Measurements from ENCODE around the gene LRIG1.

DNA sequence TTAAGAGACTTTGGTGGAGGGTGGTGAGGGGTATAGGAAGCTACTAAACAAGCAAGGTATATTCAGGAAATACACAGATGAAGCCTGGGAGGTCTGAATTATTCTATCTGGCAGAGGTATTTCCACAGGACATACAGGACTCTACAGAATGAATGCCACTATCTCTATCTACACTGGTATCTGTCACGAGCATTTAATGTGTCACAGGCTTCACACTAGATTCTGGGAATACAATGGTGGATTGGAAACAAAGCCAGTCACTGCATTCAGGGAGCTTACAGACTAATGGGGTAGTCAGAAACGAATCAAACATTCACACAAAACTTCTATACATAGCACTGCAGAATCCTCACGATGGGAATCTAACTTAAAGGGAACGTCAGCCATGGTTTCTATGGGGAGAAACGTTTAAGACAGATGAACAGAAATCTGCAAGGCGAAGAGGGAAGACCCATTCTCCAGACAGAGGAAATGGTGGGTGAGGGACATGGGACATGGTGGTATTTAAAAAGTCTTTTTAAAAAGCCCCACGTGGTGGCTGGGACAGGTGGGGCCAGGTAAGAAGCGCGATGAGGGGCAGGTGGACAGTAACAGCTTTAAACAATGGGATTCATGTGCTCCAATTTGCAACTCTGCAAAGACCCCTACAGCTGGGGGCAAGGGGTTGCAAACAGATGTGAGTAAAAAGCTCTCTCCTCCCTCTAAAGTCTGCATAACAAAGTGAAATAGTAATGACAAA, 16.5 kb downstream of the LRIG1 start:
- TF ChIP-seq EGR1 (IDR thresholded peaks at IDR 0.05), result no peak
- TF ChIP-seq, protein P1, sequence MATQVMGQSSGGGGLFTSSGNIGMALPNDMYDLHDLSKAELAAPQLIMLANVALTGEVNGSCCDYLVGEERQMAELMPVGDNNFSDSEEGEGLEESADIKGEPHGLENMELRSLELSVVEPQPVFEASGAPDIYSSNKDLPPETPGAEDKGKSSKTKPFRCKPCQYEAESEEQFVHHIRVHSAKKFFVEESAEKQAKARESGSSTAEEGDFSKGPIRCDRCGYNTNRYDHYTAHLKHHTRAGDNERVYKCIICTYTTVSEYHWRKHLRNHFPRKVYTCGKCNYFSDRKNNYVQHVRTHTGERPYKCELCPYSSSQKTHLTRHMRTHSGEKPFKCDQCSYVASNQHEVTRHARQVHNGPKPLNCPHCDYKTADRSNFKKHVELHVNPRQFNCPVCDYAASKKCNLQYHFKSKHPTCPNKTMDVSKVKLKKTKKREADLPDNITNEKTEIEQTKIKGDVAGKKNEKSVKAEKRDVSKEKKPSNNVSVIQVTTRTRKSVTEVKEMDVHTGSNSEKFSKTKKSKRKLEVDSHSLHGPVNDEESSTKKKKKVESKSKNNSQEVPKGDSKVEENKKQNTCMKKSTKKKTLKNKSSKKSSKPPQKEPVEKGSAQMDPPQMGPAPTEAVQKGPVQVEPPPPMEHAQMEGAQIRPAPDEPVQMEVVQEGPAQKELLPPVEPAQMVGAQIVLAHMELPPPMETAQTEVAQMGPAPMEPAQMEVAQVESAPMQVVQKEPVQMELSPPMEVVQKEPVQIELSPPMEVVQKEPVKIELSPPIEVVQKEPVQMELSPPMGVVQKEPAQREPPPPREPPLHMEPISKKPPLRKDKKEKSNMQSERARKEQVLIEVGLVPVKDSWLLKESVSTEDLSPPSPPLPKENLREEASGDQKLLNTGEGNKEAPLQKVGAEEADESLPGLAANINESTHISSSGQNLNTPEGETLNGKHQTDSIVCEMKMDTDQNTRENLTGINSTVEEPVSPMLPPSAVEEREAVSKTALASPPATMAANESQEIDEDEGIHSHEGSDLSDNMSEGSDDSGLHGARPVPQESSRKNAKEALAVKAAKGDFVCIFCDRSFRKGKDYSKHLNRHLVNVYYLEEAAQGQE (IDR thresholded peaks at IDR 0.05; ENCODE audit: low read depth), result no peak
- TF ChIP-seq, protein P2, sequence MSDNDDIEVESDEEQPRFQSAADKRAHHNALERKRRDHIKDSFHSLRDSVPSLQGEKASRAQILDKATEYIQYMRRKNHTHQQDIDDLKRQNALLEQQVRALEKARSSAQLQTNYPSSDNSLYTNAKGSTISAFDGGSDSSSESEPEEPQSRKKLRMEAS (IDR thresholded peaks at IDR 0.05), result no peak
- TF ChIP-seq FOXM1 (IDR thresholded peaks at IDR 0.05; ENCODE audit: borderline replicate concordance, low read depth), result no peak
- TF ChIP-seq EP300 (IDR thresholded peaks at IDR 0.05; ENCODE audit: borderline replicate concordance), result no peak
- TF ChIP-seq RAD21 (IDR thresholded peaks at IDR 0.05; ENCODE audit: low read depth), result no peak
- no peak for TF ChIP-seq CEBPB (IDR thresholded peaks at IDR 0.05)
- TF ChIP-seq, protein P3, sequence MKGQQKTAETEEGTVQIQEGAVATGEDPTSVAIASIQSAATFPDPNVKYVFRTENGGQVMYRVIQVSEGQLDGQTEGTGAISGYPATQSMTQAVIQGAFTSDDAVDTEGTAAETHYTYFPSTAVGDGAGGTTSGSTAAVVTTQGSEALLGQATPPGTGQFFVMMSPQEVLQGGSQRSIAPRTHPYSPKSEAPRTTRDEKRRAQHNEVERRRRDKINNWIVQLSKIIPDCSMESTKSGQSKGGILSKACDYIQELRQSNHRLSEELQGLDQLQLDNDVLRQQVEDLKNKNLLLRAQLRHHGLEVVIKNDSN (IDR thresholded peaks at IDR 0.05), result no peak
- TF ChIP-seq YY1 (IDR thresholded peaks at IDR 0.05; ENCODE audit: low read depth), result no peak

All from Ishikawa (cell line).